Keratinocyte (primary cell): Measurements from ENCODE around the gene NEB. TPM values are rescaled to one million over a fixed set of nuclear protein-coding genes. Genes with fewer than 3 reads are reported as not detected.

Source experiments
- DNase-seq: peaks from one replicate; pipeline ENCODE4 v3.0.0-alpha.2; 2011; ENCODE audit warnings: low read depth, missing footprints, low spot score
- FAIRE-seq: peaks from 2 replicates; lab custom pipeline; 2011; peaks lifted over from hg19 to GRCh38; lab: Jason Lieb, UNC
- H2AFZ ChIP-seq: 2 replicates; pipeline ENCODE4 v1.6.0; 2012; ENCODE audit warnings: low read length, control low read depth, inconsistent platforms; ENCODE audit not compliant: control insufficient read depth
- H3K27ac ChIP-seq: 2 replicates; pipeline ENCODE4 v1.5.1; 2011; ENCODE audit warnings: low read length; ENCODE audit not compliant: control insufficient read depth, insufficient read depth
- H3K27me3 ChIP-seq: 3 replicates; pipeline ENCODE4 v1.6.0; 2011; ENCODE audit warnings: low read length; ENCODE audit not compliant: control insufficient read depth, insufficient read depth; ENCODE audit errors: extremely low read depth
- H3K36me3 ChIP-seq, 2 experiments: 2 replicates in 1 of 2; 3 replicates in 1 of 2; pipeline ENCODE4 v1.5.1; 2011; ENCODE audit warnings: low read length in 2 of 2, mild to moderate bottlenecking in 1 of 2; ENCODE audit not compliant: control insufficient read depth in 2 of 2, insufficient read depth in 2 of 2; ENCODE audit errors: extremely low read depth in 1 of 2
- H3K4me1 ChIP-seq: 3 replicates; pipeline ENCODE4 v1.5.1; 2011; ENCODE audit warnings: low read length; ENCODE audit not compliant: control insufficient read depth, insufficient read depth; ENCODE audit errors: extremely low read depth
- H3K4me2 ChIP-seq: 3 replicates; pipeline ENCODE4 v1.6.0; 2011; ENCODE audit warnings: low read depth, low read length; ENCODE audit not compliant: control insufficient read depth, insufficient read depth; ENCODE audit errors: extremely low read depth
- H3K4me3 ChIP-seq, 3 experiments: fragments of 200-600 bp in 1 of 3; sonication (generic) in 1 of 3; 2 replicates in 2 of 3; 3 replicates in 1 of 3; pipeline ENCODE4 v1.5.1; 2011 to 2016; ENCODE audit warnings: low read length in 3 of 3, mild to moderate bottlenecking in 3 of 3, control low read depth in 2 of 3, inconsistent platforms in 1 of 3, low read depth in 1 of 3, mixed read lengths in 1 of 3, mixed run types in 1 of 3, moderate library complexity in 1 of 3; ENCODE audit not compliant: control insufficient read depth in 2 of 3, insufficient read depth in 2 of 3; ENCODE audit errors: extremely low read depth in 1 of 3
- H3K79me2 ChIP-seq: 2 replicates; pipeline ENCODE4 v1.6.0; 2012; ENCODE audit warnings: low read length; ENCODE audit not compliant: control insufficient read depth, insufficient read depth
- H3K9ac ChIP-seq: 3 replicates; pipeline ENCODE4 v1.6.0; 2011; ENCODE audit warnings: low read length; ENCODE audit not compliant: control insufficient read depth, insufficient read depth; ENCODE audit errors: extremely low read depth
- H3K9me1 ChIP-seq: 3 replicates; pipeline ENCODE4 v1.6.0; 2011; ENCODE audit warnings: low read length; ENCODE audit not compliant: control insufficient read depth, insufficient read depth; ENCODE audit errors: extremely low read depth
- H3K9me3 ChIP-seq: 2 replicates; pipeline ENCODE4 v1.5.1; 2012; ENCODE audit warnings: low read depth, low read length; ENCODE audit not compliant: control insufficient read depth
- H4K20me1 ChIP-seq: 3 replicates; pipeline ENCODE4 v1.6.0; 2011; ENCODE audit warnings: low read length; ENCODE audit not compliant: control insufficient read depth, insufficient read depth; ENCODE audit errors: extremely low read depth
- EZH2 ChIP-seq: IDR thresholded peaks from one replicate; pipeline ENCODE4 v1.6.1; 2012; ENCODE audit warnings: inconsistent platforms, mild to moderate bottlenecking, low read length, moderate library complexity
- dilution Hi-C: fragments of 300-500 bp; cut with MboI; formaldehyde crosslinking; loops from one replicate; pipeline ENCODE4 v1.7.0; 2020; ENCODE audit warnings: low sequenced_read_pairs; ENCODE audit not compliant: extremely low pct_ligation_motif_present
- polyA plus RNA-seq, 5 experiments: library from polyadenylated mRNA; depleted of rRNA in 3 of 5; stranded (reverse) in 3 of 5; stranded (forward) in 1 of 5; unstranded in 1 of 5; fragments of >200 nt; gene quantifications; 1 replicate in 1 of 5; 2 replicates in 3 of 5; 3 replicates in 1 of 5; pipeline versions ENCODE4 v1.2.1 to v1.2.3, GENCODE V29; 2011 to 2012; ENCODE audit warnings: missing spikeins in 2 of 5, low read depth in 1 of 5, low replicate concordance in 1 of 5
- TF ChIP-seq, protein P1 (sequence below), 3 experiments: IDR thresholded peaks in 1 of 3; conservative IDR thresholded peaks in 1 of 3; optimal IDR thresholded peaks in 1 of 3; 2 replicates in 2 of 3; 3 replicates in 1 of 3; pipeline versions ENCODE3 to v1.5.1; 2011; ENCODE audit warnings: low read length in 3 of 3, mild to moderate bottlenecking in 3 of 3, moderate library complexity in 2 of 3, control low read depth in 1 of 3, inconsistent platforms in 1 of 3; ENCODE audit not compliant: insufficient read depth in 2 of 3; ENCODE audit errors: extremely low read depth in 1 of 3

NEB gene
- polyA plus RNA-seq, 1 donor (not counting 4 experiments of a cell fraction or from before 2014, with no cell fraction given): 0.67 TPM

DNA sequence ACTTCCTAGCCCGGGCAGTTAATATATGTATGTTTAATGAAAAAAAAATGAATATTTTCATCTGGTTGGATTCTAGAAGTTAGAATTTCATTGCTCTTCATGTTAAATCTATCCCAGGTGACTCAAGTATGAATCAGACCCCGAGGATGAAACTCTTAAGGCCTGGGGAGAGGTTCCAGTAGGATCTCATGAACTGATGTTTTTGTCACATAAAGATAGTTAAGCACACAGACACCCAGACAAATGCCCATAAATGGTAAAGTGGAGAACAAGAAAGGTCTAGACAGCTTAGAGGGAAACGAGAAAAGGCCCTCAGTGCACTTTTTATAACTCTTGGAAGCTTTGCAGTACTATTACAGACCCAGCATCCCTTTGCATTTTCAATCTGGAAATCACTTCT, 210.4 kb downstream of the NEB start:
- no peak for FAIRE-seq
- H2AFZ ChIP-seq: no peak overlapping the region
- no peak overlapping the region for H3K9ac ChIP-seq

DNA sequence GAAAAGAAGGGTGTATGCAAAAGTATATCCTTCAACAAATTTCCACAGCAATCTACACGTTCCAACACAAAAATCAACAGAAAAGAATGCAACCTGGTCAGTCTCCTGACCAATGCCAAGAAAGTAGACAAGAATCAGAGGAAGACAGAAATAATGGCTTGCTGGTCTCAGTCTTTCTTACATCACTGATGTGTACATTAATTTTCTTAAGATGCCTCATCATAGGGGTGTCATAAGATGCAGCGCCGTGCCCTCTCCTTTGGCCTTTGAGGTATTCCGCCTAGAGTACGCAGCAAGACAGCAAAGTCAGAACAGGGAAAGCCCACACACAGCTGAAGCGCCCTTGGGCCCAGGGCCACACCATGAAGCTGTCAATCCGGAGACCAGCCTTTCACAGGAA, 211.7 kb downstream of the NEB start:
- Histone ChIP-seq H3K4me1 (no peaks in the 10 kb centered on the region), H3K36me3 (no peaks in the 10 kb centered on the region), H3K9me3 (no peaks in the 10 kb centered on the region), H3K79me2 (no peaks in the 10 kb centered on the region), H3K9me1 (no peaks in the 10 kb centered on the region), H3K27me3 (no peaks in the 10 kb centered on the region), H2AFZ (no peak overlapping the region), H3K27ac (no peak overlapping the region), H4K20me1 (no peaks in the 10 kb centered on the region), H3K4me3 (no peak overlapping the region), H3K9ac (no peak overlapping the region), H3K4me2 (no peak overlapping the region)
- dilution Hi-C loops: no loop called here
- DNase-seq: no peak
- FAIRE-seq: no peak
- TF ChIP-seq, protein P1, sequence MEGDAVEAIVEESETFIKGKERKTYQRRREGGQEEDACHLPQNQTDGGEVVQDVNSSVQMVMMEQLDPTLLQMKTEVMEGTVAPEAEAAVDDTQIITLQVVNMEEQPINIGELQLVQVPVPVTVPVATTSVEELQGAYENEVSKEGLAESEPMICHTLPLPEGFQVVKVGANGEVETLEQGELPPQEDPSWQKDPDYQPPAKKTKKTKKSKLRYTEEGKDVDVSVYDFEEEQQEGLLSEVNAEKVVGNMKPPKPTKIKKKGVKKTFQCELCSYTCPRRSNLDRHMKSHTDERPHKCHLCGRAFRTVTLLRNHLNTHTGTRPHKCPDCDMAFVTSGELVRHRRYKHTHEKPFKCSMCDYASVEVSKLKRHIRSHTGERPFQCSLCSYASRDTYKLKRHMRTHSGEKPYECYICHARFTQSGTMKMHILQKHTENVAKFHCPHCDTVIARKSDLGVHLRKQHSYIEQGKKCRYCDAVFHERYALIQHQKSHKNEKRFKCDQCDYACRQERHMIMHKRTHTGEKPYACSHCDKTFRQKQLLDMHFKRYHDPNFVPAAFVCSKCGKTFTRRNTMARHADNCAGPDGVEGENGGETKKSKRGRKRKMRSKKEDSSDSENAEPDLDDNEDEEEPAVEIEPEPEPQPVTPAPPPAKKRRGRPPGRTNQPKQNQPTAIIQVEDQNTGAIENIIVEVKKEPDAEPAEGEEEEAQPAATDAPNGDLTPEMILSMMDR (optimal IDR thresholded peaks at IDR 0.05 in 1 of 3, IDR thresholded peaks at IDR 0.05 in 1 of 3, conservative IDR thresholded peaks at IDR 0.05 in 1 of 3; ENCODE audit: extremely low read depth in 1 of 3, insufficient read depth in 2 of 3, low read length in 3 of 3): no peak
- no peak for TF ChIP-seq EZH2

More for the DNA sequence above, 210.4 kb downstream of the NEB start:
- Histone ChIP-seq H3K79me2 (no peaks in the 10 kb centered on the region), H3K9me1 (no peaks in the 10 kb centered on the region), H3K4me2 (no peak overlapping the region), H4K20me1 (no peaks in the 10 kb centered on the region), H3K9me3 (no peaks in the 10 kb centered on the region), H3K4me1 (no peaks in the 10 kb centered on the region), H3K4me3 (no peak overlapping the region), H3K27ac (no peak overlapping the region), H3K36me3 (no peaks in the 10 kb centered on the region), H3K27me3 (no peaks in the 10 kb centered on the region)
- no peak for DNase-seq
- TF ChIP-seq, protein P1 (optimal IDR thresholded peaks at IDR 0.05 in 1 of 3, IDR thresholded peaks at IDR 0.05 in 1 of 3, conservative IDR thresholded peaks at IDR 0.05 in 1 of 3; ENCODE audit: extremely low read depth in 1 of 3, insufficient read depth in 2 of 3, low read length in 3 of 3): no peak
- no peak for TF ChIP-seq EZH2
- dilution Hi-C loops: no loop called here
